D721Med (cell line): ENCODE data around the gene DDX3X.

Experiments
- DNase-seq: peaks from one replicate; pipeline ENCODE4 v3.0.0; 2011; ENCODE audit warnings: low spot score; ENCODE audit not compliant: insufficient read length
- FAIRE-seq: peaks from 2 replicates; lab custom pipeline; 2011; peaks lifted over from hg19 to GRCh38; lab: Jason Lieb, UNC
- CTCF ChIP-seq: IDR thresholded peaks from 2 replicates; pipeline ENCODE4 v1.5.1; 2012; ENCODE audit warnings: mild to moderate bottlenecking, control low read depth; ENCODE audit not compliant: insufficient read depth; ENCODE audit errors: missing control alignments

The DDX3X gene

GRCh38 chrX:41347186-41347585 is 13.2 kb downstream of the DDX3X start:
- TF ChIP-seq CTCF, result no peak
- DNase-seq, result no peak
- no peak for FAIRE-seq

- TF ChIP-seq CTCF, result no peak
- FAIRE-seq (peak; percentile 69), DNase-seq (no peak)
These were observed 14.6 kb downstream of the DDX3X start for GRCh38 chrX:41348551-41348950.

GRCh38 chrX:41350150-41350975 is 16.4 kb downstream of the DDX3X start:
- peak; percentile 73 for FAIRE-seq
- DNase-seq, result no peak
- TF ChIP-seq CTCF, result no peak

GRCh38 chrX:41350976-41351569 is 17.1 kb downstream of the DDX3X start:
- TF ChIP-seq CTCF, result no peak
- no peak for DNase-seq
- FAIRE-seq, result no peak

- TF ChIP-seq CTCF, result no peak
- FAIRE-seq, result no peak
- no peak for DNase-seq
These were observed 18.0 kb downstream of the DDX3X start for GRCh38 chrX:41351923-41352322.

- no peak for FAIRE-seq
- DNase-seq, result no peak
- TF ChIP-seq CTCF, result no peak
These were observed 18.4 kb downstream of the DDX3X start for GRCh38 chrX:41352329-41352838.

- TF ChIP-seq CTCF, result no peak
- FAIRE-seq (no peak), DNase-seq (no peak)
These were observed 20.0 kb downstream of the DDX3X start for GRCh38 chrX:41353985-41354384.
